H9 (cell line): ENCODE data around the gene ERAP2. TPM values are rescaled to one million over a fixed set of nuclear protein-coding genes. Genes with fewer than 3 reads are reported as not detected.

Source experiments
- DNase-seq: peaks from one replicate; pipeline ENCODE4 v3.0.0-alpha.2; 2017
- H2AFZ ChIP-seq: one replicate; pipeline ENCODE4 v1.6.1; 2013; ENCODE audit warnings: mild to moderate bottlenecking, low read length, control low read depth, moderate library complexity
- H2AK5ac ChIP-seq: 2 replicates; pipeline ENCODE4 v1.6.1; 2013; ENCODE audit warnings: low read length, control low read depth, mixed read lengths; ENCODE audit not compliant: insufficient read length
- H2BK120ac ChIP-seq: one replicate; pipeline ENCODE4 v1.6.1; 2013; ENCODE audit warnings: low read depth, mild to moderate bottlenecking, low read length, control low read depth, inconsistent platforms; ENCODE audit not compliant: poor library complexity, severe bottlenecking
- H2BK12ac ChIP-seq: 2 replicates; pipeline ENCODE4 v1.6.1; 2013; ENCODE audit warnings: low read length, control low read depth, mixed read lengths, low read depth; ENCODE audit not compliant: insufficient read length
- H2BK15ac ChIP-seq: 2 replicates; pipeline ENCODE4 v1.6.1; 2013; ENCODE audit warnings: low read depth, low read length, control low read depth
- H2BK20ac ChIP-seq: one replicate; pipeline ENCODE4 v1.6.1; 2013; ENCODE audit warnings: low read depth, mild to moderate bottlenecking, low read length, control low read depth, inconsistent platforms; ENCODE audit not compliant: poor library complexity, severe bottlenecking
- H2BK5ac ChIP-seq: 2 replicates; pipeline ENCODE4 v1.6.1; 2013; ENCODE audit warnings: low read length, control low read depth, mixed read lengths; ENCODE audit not compliant: insufficient read length
- H3K14ac ChIP-seq: 2 replicates; pipeline ENCODE4 v1.6.1; 2013; ENCODE audit warnings: low read length, control low read depth; ENCODE audit not compliant: insufficient read depth
- H3K18ac ChIP-seq: 2 replicates; pipeline ENCODE4 v1.6.1; 2013; ENCODE audit warnings: low read depth, mild to moderate bottlenecking, mixed read lengths, low read length, control low read depth; ENCODE audit not compliant: insufficient read length
- H3K23ac ChIP-seq: 2 replicates; pipeline ENCODE4 v1.6.1; 2013; ENCODE audit warnings: low read length, control low read depth, mixed read lengths, low read depth; ENCODE audit not compliant: insufficient read length
- H3K23me2 ChIP-seq: 2 replicates; pipeline ENCODE4 v1.6.1; 2013; ENCODE audit warnings: low read depth, mild to moderate bottlenecking, mixed read lengths, low read length, control low read depth; ENCODE audit not compliant: insufficient read length, poor library complexity, severe bottlenecking
- H3K27ac ChIP-seq: 2 replicates; pipeline ENCODE4 v1.5.1; 2013; ENCODE audit warnings: low read length, control low read depth, mixed read lengths, low read depth; ENCODE audit not compliant: insufficient read length
- H3K27me3 ChIP-seq: 2 replicates; pipeline ENCODE4 v1.6.1; 2013; ENCODE audit warnings: low read length, control low read depth, inconsistent platforms; ENCODE audit not compliant: insufficient read depth
- H3K4ac ChIP-seq: 2 replicates; pipeline ENCODE4 v1.6.1; 2013; ENCODE audit warnings: low read depth, mild to moderate bottlenecking, control low read depth, inconsistent platforms, low read length, moderate library complexity
- H3K4me1 ChIP-seq: 2 replicates; pipeline ENCODE4 v1.6.1; 2013; ENCODE audit warnings: low read length, control low read depth, inconsistent platforms; ENCODE audit not compliant: insufficient read depth
- H3K4me2 ChIP-seq: 2 replicates; pipeline ENCODE4 v1.6.1; 2013; ENCODE audit warnings: low read length, control low read depth, mixed read lengths; ENCODE audit not compliant: insufficient read length, insufficient read depth
- H3K56ac ChIP-seq: 2 replicates; pipeline ENCODE4 v1.6.1; 2013; ENCODE audit warnings: low read depth, mild to moderate bottlenecking, mixed read lengths, low read length, control low read depth; ENCODE audit not compliant: insufficient read length
- H3K79me1 ChIP-seq: 2 replicates; pipeline ENCODE4 v1.6.1; 2013; ENCODE audit warnings: low read depth, mild to moderate bottlenecking, moderate library complexity, low read length, control low read depth, inconsistent platforms; ENCODE audit not compliant: insufficient read depth, poor library complexity, severe bottlenecking
- H3K79me2 ChIP-seq: 2 replicates; pipeline ENCODE4 v1.6.1; 2013; ENCODE audit warnings: low read length, control low read depth, inconsistent platforms; ENCODE audit not compliant: insufficient read depth
- H3K9ac ChIP-seq: 2 replicates; pipeline ENCODE4 v1.6.1; 2013; ENCODE audit warnings: low read length, control low read depth, mixed read lengths; ENCODE audit not compliant: insufficient read length; ENCODE audit errors: extremely low read depth
- H3K9me3 ChIP-seq: one replicate; pipeline ENCODE4 v1.6.1; 2013; ENCODE audit warnings: low read depth, low read length, inconsistent platforms; ENCODE audit not compliant: control insufficient read depth
- H3T11ph ChIP-seq: one replicate; pipeline ENCODE4 v1.6.1; 2013; ENCODE audit warnings: mild to moderate bottlenecking, low read length, control low read depth, inconsistent platforms
- H4K20me1 ChIP-seq: one replicate; pipeline ENCODE4 v1.6.1; 2013; ENCODE audit not compliant: control insufficient read depth, insufficient read length, insufficient read depth
- H4K5ac ChIP-seq: 2 replicates; pipeline ENCODE4 v1.6.1; 2013; ENCODE audit warnings: low read depth, mild to moderate bottlenecking, mixed read lengths, low read length, control low read depth; ENCODE audit not compliant: insufficient read length
- H4K8ac ChIP-seq: replicated peaks from 2 replicates; pipeline ENCODE4 v1.6.1; 2013; ENCODE audit warnings: low read length, control low read depth, mixed read lengths, low read depth; ENCODE audit not compliant: insufficient read length
- H4K91ac ChIP-seq: 2 replicates; pipeline ENCODE4 v1.6.1; 2013; ENCODE audit warnings: low read depth, mild to moderate bottlenecking, moderate library complexity, mixed read lengths, low read length, control low read depth; ENCODE audit not compliant: insufficient read length
- H3K27ac Mint-ChIP-seq, 3 experiments: 2 replicates in 2 of 3; 3 replicates in 1 of 3; pipeline ENCODE4 v1.8.0; 2020 to 2021; ENCODE audit warnings: mixed read lengths in 3 of 3, mild to moderate bottlenecking in 1 of 3, moderate library complexity in 1 of 3
- H3K27me3 Mint-ChIP-seq: 2 replicates; pipeline ENCODE4 v1.8.0; 2021; ENCODE audit warnings: low read depth, mild to moderate bottlenecking, moderate library complexity, mixed read lengths
- H3K36me3 Mint-ChIP-seq, 3 experiments: 2 replicates in 2 of 3; 3 replicates in 1 of 3; pipeline ENCODE4 v1.8.0; 2020 to 2021; ENCODE audit warnings: low read depth in 3 of 3, mixed read lengths in 3 of 3; ENCODE audit not compliant: insufficient read depth in 1 of 3
- H3K4me1 Mint-ChIP-seq, 2 experiments: 2 replicates each; pipeline ENCODE4 v1.8.0; 2020; ENCODE audit warnings: mixed read lengths in 2 of 2
- H3K4me3 Mint-ChIP-seq, 2 experiments: 2 replicates in 1 of 2; 3 replicates in 1 of 2; pipeline ENCODE4 v1.8.0; 2020 to 2021; ENCODE audit warnings: mild to moderate bottlenecking in 2 of 2, mixed read lengths in 2 of 2, moderate library complexity in 1 of 2
- H3K9me3 Mint-ChIP-seq, 2 experiments: 2 replicates in 1 of 2; 3 replicates in 1 of 2; pipeline ENCODE4 v1.8.0; 2020; ENCODE audit warnings: mild to moderate bottlenecking in 2 of 2, mixed read lengths in 2 of 2, moderate library complexity in 1 of 2
- CTCF ChIP-seq: fragments of 200-600 bp; sonication (generic); conservative IDR thresholded peaks from 3 replicates; pipeline ENCODE4 v1.8.0; 2021; ENCODE audit warnings: antibody characterized with exemption, mild to moderate bottlenecking
- WGBS: extraction: QIAGEN DNeasy Blood & Tissue Kit; methylation state at CpG from one replicate; pipeline ENCODE4 v1.1.7; 2013; ENCODE audit warnings: missing lambda C conversion rate, low lambda C conversion rate, mixed read lengths; ENCODE audit not compliant: insufficient read length; ENCODE audit errors: extremely low coverage; 5-methylcytosine and 5-hydroxymethylcytosine counted together
- total RNA-seq: library from RNA; stranded (reverse); gene quantifications from 2 replicates; pipeline ENCODE4 v1.2.1, GENCODE V29; 2021

The ERAP2 gene
- total RNA-seq, 1 experiment from 2014 or later: 0.09 TPM

GRCh38 chr5:96941140-96941539, 64.8 kb downstream of the ERAP2 start:
- no peak overlapping the region; a peak in 2 of 7 replicates for H3K27ac Mint-ChIP-seq
- H2BK20ac ChIP-seq: no peak overlapping the region
- no peak overlapping the region for H3K23ac ChIP-seq
- no peaks in the 10 kb centered on the region for H4K20me1 ChIP-seq
- H3K36me3 Mint-ChIP-seq: no peaks in the 10 kb centered on the region
- H3K14ac ChIP-seq: no peak overlapping the region
- peaks cover 15% of the 10 kb centered on the region in 2 experiments for H3K4me1 Mint-ChIP-seq
- H3T11ph ChIP-seq: no peak overlapping the region
- H2BK15ac ChIP-seq: no peak overlapping the region
- peaks cover 7% of the 10 kb centered on the region for H3K23me2 ChIP-seq
- no peak for DNase-seq
- no peaks in the 10 kb centered on the region for H3K79me2 ChIP-seq
- H3K4ac ChIP-seq: no peak overlapping the region
- no CpG with 5 or more reads among the region's 4 CpGs for WGBS
- H3K27me3 ChIP-seq: no peaks in the 10 kb centered on the region; the same call in 1 of the 2 replicates
- H3K18ac ChIP-seq: no peak overlapping the region
- no peak overlapping the region for H2BK12ac ChIP-seq
- no peak overlapping the region for H3K4me3 Mint-ChIP-seq
- peaks cover 18% of the 10 kb centered on the region for H3K27me3 Mint-ChIP-seq
- H3K27ac ChIP-seq: no peak overlapping the region
- no peak overlapping the region for H3K56ac ChIP-seq
- no peak overlapping the region for H3K4me2 ChIP-seq
- no peaks in the 10 kb centered on the region for H3K9me3 Mint-ChIP-seq
- no peaks in the 10 kb centered on the region for H3K79me1 ChIP-seq
- no peaks in the 10 kb centered on the region for H3K4me1 ChIP-seq
- no peak overlapping the region for H4K8ac ChIP-seq
- TF ChIP-seq CTCF: no peak
- H3K9ac ChIP-seq: no peak overlapping the region
- H2AFZ ChIP-seq: no peak overlapping the region
- no peak overlapping the region for H2AK5ac ChIP-seq
- H4K5ac ChIP-seq: no peak overlapping the region
- no peak overlapping the region for H4K91ac ChIP-seq
- H3K9me3 ChIP-seq: no peaks in the 10 kb centered on the region
- H2BK5ac ChIP-seq: no peak overlapping the region
- no peak overlapping the region for H2BK120ac ChIP-seq
